Measurements from ENCODE around the gene RAB20.
"Not testable (repeated sequence)": the region's sequence is repeated elsewhere in the genome, so short reads cannot be mapped to it uniquely, and the experiment has no call there.

The RAB20 gene

DNA sequence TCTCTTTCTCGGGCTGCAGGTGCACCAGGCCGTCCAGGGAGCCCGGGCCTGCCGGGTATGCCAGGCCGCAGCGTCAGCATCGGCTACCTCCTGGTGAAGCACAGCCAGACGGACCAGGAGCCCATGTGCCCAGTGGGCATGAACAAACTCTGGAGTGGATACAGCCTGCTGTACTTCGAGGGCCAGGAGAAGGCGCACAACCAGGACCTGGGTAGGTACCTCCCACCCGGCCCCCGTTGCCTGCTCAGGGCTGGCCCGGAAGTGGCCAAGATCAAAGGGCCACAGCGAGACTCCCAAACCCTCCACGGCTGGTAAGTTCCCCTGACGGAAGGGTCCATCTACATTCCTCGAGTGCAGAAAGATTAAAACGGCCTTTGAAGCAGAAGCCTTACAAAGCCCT lies 55.1 kb downstream of the RAB20 start:
- Mint-ChIP-seq H3K4me1 (ENCODE audit: low read depth) (no peaks in the 10 kb centered on the region), H3K27me3 (no peaks in the 10 kb centered on the region), H3K9me3 (no peaks in the 10 kb centered on the region), H3K27ac (no peak overlapping the region), H3K36me3 (ENCODE audit: low read depth) (no peaks in the 10 kb centered on the region), H3K4me3 (no peak overlapping the region)

DNA sequence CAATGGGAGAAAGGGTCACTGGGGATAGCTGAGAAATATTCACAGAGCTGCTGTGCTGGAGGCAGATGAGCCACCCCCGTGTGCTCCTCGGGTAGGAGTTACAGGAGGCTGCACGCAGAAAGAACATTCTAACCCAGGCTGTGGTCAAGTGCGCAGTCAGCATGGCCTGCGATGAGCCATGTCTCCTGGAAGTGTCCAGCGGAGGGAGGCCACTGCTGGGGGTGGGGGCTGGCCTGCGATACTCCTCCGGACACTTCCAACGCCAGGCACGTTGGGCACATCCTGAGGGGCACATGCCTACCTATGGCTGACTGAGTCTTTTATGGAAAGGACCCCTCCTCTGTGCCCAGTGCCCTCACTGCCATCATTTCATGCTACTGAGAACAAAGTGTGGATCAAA lies 55.9 kb downstream of the RAB20 start:
- no peaks in the 10 kb centered on the region for H3K9me3 Mint-ChIP-seq
- H3K4me1 Mint-ChIP-seq (ENCODE audit: low read depth) = no peaks in the 10 kb centered on the region
- H3K4me3 Mint-ChIP-seq = no peak overlapping the region
- H3K27ac Mint-ChIP-seq = no peak overlapping the region
- H3K27me3 Mint-ChIP-seq = peaks cover 3% of the 10 kb centered on the region
- H3K36me3 Mint-ChIP-seq (ENCODE audit: low read depth) = no peaks in the 10 kb centered on the region

DNA sequence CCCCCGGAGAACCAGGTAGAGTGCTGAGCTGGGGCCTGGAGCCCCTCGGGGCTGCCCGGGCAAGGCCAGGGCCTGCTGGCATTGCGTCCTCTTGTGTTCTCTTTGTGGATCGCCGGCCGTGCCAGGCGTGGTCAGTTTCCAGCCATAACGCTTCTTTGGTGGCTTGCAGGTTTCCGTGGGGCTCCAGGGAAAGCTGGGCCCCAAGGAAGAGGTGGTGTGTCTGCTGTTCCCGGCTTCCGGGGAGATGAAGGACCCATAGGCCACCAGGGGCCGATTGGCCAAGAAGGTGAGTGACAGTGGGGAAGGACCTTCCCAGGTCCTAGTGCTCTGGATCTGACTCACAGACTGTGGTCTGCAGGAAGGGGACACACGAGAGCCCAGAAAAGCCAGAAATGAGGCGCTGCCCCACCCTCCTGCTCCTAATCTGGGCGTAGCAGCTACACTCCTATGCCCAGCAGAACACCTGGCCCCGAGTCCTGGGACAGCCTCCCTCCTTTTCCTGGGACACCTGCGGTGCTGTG lies 57.5 kb downstream of the RAB20 start:
- Mint-ChIP-seq H3K4me1 (ENCODE audit: low read depth) (no peaks in the 10 kb centered on the region), H3K36me3 (ENCODE audit: low read depth) (no peaks in the 10 kb centered on the region), H3K27ac (no peak overlapping the region), H3K27me3 (peaks cover 3% of the 10 kb centered on the region), H3K9me3 (peaks cover 6% of the 10 kb centered on the region), H3K4me3 (no peak overlapping the region)

DNA sequence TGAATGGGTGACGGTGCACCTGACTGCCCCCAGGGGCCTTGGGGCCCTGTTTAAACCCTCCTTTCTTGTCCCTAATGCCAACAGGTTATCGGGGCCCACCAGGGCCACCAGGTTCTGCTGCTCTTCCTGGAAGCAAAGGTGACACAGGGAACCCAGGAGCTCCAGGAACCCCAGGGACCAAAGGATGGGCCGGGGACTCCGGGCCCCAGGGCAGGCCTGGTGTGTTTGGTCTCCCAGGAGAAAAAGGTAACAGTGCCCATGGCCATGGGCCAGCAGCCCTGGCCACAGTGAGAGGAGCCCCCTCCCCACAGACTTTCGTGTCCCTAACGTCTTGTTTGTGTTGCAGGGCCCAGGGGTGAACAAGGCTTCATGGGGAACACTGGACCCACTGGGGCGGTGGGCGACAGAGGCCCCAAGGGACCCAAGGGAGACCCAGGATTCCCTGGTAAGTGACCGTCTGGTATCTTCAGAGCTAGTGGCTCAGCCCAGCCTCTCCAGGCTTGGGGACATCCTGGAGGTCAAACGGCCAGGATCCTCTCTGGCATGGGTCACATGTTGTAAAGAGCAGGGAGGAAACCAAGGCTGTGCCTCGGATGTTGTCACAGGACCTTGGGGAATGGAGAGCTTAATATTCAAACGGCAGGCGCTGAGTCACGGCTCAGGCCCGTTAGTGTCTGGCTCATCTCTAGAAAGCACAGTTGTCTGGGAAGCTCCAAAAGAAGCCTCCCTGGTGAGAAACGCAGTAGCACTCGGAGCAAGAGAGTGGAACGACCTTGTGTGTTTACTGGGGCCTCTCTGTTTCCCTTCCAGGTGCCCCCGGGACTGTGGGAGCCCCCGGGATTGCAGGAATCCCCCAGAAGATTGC lies 58.3 kb downstream of the RAB20 start:
- peaks cover 3% of the 10 kb centered on the region for H3K27me3 Mint-ChIP-seq
- H3K9me3 Mint-ChIP-seq = peaks cover 6% of the 10 kb centered on the region
- H3K4me3 Mint-ChIP-seq = no peak overlapping the region

DNA sequence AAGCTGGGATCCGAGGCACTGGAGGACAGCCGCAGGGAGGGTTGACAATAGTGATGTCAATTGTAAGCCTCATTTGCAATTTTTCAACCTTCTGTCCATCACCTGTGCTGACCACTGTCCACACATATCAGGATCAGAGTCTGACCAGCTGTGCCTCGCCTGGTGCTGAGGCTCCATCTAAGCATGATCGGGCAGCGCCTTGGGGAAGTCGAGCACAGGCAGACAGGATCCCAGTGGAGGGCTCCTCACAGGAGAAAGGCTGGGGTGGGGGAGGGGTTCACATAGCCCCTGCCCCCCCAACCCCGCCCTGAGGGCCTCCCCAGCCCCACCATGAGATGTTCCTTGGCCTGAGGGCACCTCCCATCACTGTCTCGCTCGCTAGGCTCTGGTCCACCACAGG lies 60.3 kb downstream of the RAB20 start:
- H3K4me1 Mint-ChIP-seq (ENCODE audit: low read depth) = no peaks in the 10 kb centered on the region
- H3K9me3 Mint-ChIP-seq = peaks cover 6% of the 10 kb centered on the region
- peaks cover 3% of the 10 kb centered on the region for H3K27me3 Mint-ChIP-seq
- H3K27ac Mint-ChIP-seq = no peak overlapping the region
- no peaks in the 10 kb centered on the region for H3K36me3 Mint-ChIP-seq (ENCODE audit: low read depth)
- no peak overlapping the region for H3K4me3 Mint-ChIP-seq

More for the DNA sequence above, 58.3 kb downstream of the RAB20 start:
- Mint-ChIP-seq H3K4me1 (ENCODE audit: low read depth) (no peaks in the 10 kb centered on the region), H3K27ac (no peak overlapping the region), H3K36me3 (ENCODE audit: low read depth) (no peaks in the 10 kb centered on the region)

DNA sequence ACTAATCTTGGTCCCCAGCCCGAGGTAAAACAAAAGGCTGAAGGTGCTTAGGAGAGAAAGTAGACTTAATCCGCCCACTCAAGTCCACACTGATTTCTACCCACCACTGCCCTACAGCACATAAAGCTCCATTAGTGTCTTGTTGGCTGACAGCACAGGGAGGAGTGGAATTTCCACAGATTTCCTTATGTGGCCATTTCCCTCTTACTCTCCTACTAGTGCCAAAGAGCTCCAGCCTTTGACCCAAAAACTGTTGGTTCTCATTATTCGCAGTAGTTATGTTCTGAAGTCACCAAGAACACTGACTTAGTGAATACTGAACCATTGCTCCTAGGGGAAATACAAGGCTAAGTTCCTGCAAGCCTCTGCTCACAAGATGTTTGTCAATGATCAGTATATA lies 61.2 kb downstream of the RAB20 start:
- Mint-ChIP-seq H3K9me3 (peaks cover 6% of the 10 kb centered on the region), H3K27ac (no peak overlapping the region), H3K36me3 (ENCODE audit: low read depth) (no peaks in the 10 kb centered on the region), H3K27me3 (peaks cover 3% of the 10 kb centered on the region), H3K4me3 (no peak overlapping the region), H3K4me1 (ENCODE audit: low read depth) (no peaks in the 10 kb centered on the region)

DNA sequence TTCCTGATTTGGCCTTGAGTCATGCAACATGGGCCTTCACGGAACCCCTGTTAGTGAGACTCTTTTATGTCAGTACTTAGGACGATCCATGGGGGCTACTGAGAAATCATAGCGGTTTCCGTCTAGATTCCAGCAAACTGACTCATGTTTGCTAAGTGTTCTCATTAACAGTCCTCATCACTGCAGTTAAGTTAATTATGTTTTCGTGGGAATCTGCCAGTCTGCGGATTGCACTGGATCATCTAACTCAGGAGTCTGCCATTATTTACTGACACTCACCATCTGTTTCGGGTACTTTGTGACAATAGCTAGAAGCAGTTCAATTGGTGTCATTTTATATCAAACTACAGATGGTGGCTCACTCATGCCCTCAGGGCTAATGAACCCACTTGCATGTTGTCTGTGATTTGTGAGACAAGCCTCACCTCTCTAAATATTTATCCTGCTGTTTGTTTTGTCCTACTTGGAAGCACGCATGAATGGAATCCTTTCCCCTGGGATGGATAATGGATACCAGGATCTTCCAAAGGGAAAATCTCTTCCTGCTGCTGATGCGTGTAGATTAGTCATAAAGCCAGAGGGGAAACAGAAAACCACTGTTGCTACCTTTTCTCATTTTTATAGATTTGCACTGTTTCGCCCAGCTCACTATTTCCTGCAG lies 61.8 kb downstream of the RAB20 start:
- H3K27me3 Mint-ChIP-seq = peaks cover 3% of the 10 kb centered on the region
- H3K4me3 Mint-ChIP-seq = no peak overlapping the region
- H3K4me1 Mint-ChIP-seq (ENCODE audit: low read depth) = no peaks in the 10 kb centered on the region
- no peak overlapping the region for H3K27ac Mint-ChIP-seq
- H3K36me3 Mint-ChIP-seq (ENCODE audit: low read depth) = no peaks in the 10 kb centered on the region
- peaks cover 6% of the 10 kb centered on the region for H3K9me3 Mint-ChIP-seq

DNA sequence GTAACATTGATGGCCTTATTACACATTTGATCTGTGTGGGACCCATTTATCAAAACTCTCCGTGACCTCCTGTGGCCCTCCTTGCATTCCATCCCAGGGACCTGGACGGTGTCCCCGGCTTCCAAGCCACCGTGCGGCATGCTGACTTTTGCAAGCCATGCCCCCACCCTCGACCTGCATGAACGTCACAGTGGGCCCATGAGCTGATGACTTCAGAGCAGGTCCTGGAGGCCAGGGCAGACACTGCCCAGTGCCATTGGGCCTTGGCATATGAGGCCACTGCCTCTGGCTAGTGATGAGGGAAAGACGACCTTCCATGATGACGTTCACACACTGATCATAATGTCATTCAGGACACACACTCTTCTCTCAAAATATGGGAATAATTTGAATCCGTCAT lies 62.8 kb downstream of the RAB20 start:
- Mint-ChIP-seq H3K27me3 (peaks cover 3% of the 10 kb centered on the region), H3K4me1 (ENCODE audit: low read depth) (no peaks in the 10 kb centered on the region), H3K27ac (no peak overlapping the region), H3K4me3 (no peak overlapping the region), H3K36me3 (ENCODE audit: low read depth) (no peaks in the 10 kb centered on the region), H3K9me3 (peaks cover 6% of the 10 kb centered on the region)

DNA sequence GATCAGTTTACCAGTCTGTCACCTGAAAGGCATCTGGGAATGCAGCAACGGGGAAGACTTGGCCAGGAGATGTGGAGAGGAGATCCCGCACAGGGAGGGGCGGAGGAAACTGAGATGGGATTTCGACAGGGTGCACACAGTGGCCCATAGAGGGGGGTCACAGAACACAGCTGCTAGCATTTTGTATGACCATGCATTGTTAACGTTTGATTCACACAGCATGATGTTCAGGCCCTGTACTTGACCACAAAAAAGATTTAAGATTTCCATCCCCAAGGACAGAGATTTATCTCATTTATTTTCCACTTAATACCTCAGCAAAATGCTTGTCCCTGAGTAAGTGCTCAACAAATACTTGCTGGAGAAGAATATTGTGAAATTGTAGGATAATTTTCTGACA lies 63.2 kb downstream of the RAB20 start:
- Mint-ChIP-seq H3K36me3 (ENCODE audit: low read depth) (no peaks in the 10 kb centered on the region), H3K4me3 (no peak overlapping the region), H3K27me3 (peaks cover 3% of the 10 kb centered on the region), H3K4me1 (ENCODE audit: low read depth) (no peaks in the 10 kb centered on the region), H3K27ac (no peak overlapping the region), H3K9me3 (peaks cover 6% of the 10 kb centered on the region)

DNA sequence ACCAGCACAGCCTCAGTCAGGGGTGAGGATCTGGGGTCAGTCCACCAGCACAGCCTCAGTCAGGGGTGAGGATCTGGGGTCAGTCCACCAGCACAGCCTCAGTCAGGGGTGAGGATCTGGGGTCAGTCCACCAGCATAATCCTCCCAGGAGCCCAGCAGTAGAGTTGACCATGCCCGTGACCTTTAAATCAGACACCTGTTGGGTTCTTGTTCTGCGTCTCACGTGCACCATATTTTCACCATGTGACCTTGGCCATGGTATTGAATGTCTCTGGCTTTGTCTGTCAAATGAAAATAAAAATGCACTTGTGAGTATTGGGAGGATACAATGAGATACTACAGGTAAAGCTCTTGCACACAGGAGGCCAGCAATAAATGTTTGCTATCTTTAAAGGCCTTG lies 63.6 kb downstream of the RAB20 start:
- not testable (repeated sequence) for H3K27me3 Mint-ChIP-seq; H3K4me1 Mint-ChIP-seq (ENCODE audit: low read depth); H3K9me3 Mint-ChIP-seq; H3K4me3 Mint-ChIP-seq; H3K27ac Mint-ChIP-seq; H3K36me3 Mint-ChIP-seq (ENCODE audit: low read depth)

DNA sequence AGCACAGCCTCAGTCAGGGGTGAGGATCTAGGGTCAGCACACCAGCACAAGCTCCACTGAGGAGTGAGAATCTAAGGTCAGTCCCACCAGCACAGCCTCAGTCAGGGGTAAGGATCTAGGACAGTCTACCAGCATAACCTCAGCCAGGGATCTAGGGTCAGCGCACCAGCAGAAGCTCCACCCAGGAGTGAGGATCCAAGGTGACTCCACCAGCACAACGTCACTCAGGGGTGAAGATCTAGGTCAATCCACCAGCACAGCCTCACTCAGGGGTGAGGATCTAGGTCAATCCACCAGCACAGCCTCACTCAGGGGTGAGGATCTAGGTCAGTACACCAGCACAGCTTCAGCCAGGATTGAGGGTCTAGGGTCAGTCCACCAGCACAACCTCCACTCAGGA lies 64.5 kb downstream of the RAB20 start:
- Mint-ChIP-seq H3K27ac (no peak overlapping the region), H3K4me1 (ENCODE audit: low read depth) (no peaks in the 10 kb centered on the region), H3K36me3 (ENCODE audit: low read depth) (no peaks in the 10 kb centered on the region), H3K4me3 (no peak overlapping the region), H3K9me3 (peaks cover 6% of the 10 kb centered on the region), H3K27me3 (peaks cover 3% of the 10 kb centered on the region)

DNA sequence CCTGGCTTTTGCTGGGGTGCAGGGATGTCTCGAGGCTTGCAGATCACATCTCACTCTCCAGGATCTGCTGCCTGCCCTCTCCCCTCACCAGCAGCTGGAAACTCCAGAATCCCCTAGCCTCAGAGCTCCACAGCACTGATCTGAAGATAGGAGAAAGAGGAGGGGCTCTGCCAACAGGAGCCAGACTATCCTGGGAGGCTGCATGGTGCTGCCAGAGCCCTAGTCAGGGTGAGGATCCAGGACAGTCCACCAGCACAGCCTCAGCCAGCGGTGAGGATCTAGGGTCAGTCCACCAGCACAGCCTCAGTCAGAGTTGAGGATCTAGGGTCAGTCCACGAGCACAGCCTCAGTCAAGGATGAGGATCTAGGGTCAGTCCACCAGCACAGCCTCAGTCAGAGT lies 65.2 kb downstream of the RAB20 start:
- H3K27me3 Mint-ChIP-seq = peaks cover 3% of the 10 kb centered on the region
- no peaks in the 10 kb centered on the region for H3K4me1 Mint-ChIP-seq (ENCODE audit: low read depth)
- no peak overlapping the region for H3K4me3 Mint-ChIP-seq
- H3K27ac Mint-ChIP-seq = no peak overlapping the region
- peaks cover 6% of the 10 kb centered on the region for H3K9me3 Mint-ChIP-seq
- no peaks in the 10 kb centered on the region for H3K36me3 Mint-ChIP-seq (ENCODE audit: low read depth)

DNA sequence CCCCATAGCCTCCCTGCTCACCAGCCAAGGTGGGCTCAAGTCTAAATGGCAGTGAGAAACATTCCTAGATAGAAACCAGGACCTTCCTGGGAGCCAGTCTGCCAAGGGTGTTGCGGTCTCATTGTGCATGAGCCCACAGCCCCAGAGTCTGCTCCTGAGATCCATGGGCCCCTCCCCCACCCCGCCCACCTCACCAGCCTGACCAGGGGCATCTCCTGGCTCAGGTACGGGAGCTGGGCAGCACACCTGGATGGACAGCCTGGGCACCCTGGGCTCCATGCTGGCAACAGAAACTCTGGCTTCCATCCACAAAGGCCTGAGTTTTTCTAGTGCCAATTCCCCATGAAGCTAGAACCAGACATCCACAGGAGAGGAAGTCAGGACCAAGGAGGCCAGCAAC lies 65.6 kb downstream of the RAB20 start:
- H3K4me1 Mint-ChIP-seq (ENCODE audit: low read depth) = no peaks in the 10 kb centered on the region
- H3K27ac Mint-ChIP-seq = no peak overlapping the region
- peaks cover 2% of the 10 kb centered on the region for H3K27me3 Mint-ChIP-seq
- peaks cover 6% of the 10 kb centered on the region for H3K9me3 Mint-ChIP-seq
- no peak overlapping the region for H3K4me3 Mint-ChIP-seq
- H3K36me3 Mint-ChIP-seq (ENCODE audit: low read depth) = no peaks in the 10 kb centered on the region

DNA sequence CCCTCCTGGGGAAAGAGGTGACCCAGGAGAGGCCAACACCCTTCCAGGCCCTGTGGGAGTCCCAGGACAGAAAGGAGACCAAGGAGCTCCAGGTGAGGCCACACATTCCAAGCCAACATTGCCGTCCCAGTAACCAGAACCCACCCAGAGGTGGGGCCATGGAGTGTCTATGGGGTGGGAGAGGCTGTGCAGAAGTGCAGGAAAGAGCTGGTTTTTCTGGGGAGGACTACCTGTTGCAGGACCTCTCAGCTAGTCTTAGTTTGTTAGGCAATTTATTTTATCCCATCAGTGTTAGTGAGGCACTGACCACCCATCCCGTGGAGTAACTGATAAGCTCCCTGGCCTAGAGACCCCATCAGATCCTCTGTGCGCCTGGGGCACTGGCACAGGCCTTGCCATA lies 66.1 kb downstream of the RAB20 start:
- H3K9me3 Mint-ChIP-seq = peaks cover 6% of the 10 kb centered on the region
- no peaks in the 10 kb centered on the region for H3K4me1 Mint-ChIP-seq (ENCODE audit: low read depth)
- H3K36me3 Mint-ChIP-seq (ENCODE audit: low read depth) = no peaks in the 10 kb centered on the region
- no peak overlapping the region for H3K27ac Mint-ChIP-seq
- H3K27me3 Mint-ChIP-seq = no peaks in the 10 kb centered on the region
- no peak overlapping the region for H3K4me3 Mint-ChIP-seq

DNA sequence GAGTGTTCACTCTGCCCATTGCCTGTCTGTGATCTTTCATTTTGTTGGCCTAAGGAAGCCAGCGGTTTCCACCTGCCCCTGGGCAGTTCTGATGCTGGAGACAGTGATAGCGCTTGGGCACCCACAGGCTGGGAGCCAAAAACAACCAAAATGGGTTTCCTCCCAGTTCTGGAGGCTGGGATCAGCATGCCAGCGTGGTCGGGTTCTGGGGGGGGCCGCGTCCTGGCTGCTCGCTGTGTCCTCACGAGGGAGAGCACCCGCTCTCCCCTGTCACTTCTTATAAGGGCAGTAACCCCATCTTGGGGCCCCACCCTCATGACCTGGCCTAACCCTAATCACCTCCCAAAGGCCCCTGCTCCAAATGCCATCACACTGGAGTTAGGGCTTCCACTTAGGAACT lies 67.9 kb downstream of the RAB20 start:
- no peak overlapping the region for H3K27ac Mint-ChIP-seq
- H3K36me3 Mint-ChIP-seq (ENCODE audit: low read depth) = no peaks in the 10 kb centered on the region
- H3K9me3 Mint-ChIP-seq = no peaks in the 10 kb centered on the region
- H3K4me3 Mint-ChIP-seq = no peak overlapping the region
- no peaks in the 10 kb centered on the region for H3K27me3 Mint-ChIP-seq
- H3K4me1 Mint-ChIP-seq (ENCODE audit: low read depth) = no peaks in the 10 kb centered on the region

All from stimulated activated naive CD8-positive, alpha-beta T cell treated with anti-CD3 and anti-CD28 coated beads, Interleukin-15, Interleukin-2, amounts not matched to agents 100 ng/mL and 50 ng/mL, for 24 hours (primary cell).